ENCODE data around the gene KHNYN.

- TF ChIP-seq CTCF (IDR thresholded peaks at IDR 0.05) (no peak), POLR2A (IDR thresholded peaks at IDR 0.05) (no peak), POLR2AphosphoS5 (IDR thresholded peaks at IDR 0.05) (no peak), EP300 (IDR thresholded peaks at IDR 0.05; ENCODE audit: low read depth) (no peak)
Observed at GRCh38 chr14:24461336-24461735, 31.6 kb downstream of the KHNYN start.
